ENCODE measurements around the gene NELL1.

DNA sequence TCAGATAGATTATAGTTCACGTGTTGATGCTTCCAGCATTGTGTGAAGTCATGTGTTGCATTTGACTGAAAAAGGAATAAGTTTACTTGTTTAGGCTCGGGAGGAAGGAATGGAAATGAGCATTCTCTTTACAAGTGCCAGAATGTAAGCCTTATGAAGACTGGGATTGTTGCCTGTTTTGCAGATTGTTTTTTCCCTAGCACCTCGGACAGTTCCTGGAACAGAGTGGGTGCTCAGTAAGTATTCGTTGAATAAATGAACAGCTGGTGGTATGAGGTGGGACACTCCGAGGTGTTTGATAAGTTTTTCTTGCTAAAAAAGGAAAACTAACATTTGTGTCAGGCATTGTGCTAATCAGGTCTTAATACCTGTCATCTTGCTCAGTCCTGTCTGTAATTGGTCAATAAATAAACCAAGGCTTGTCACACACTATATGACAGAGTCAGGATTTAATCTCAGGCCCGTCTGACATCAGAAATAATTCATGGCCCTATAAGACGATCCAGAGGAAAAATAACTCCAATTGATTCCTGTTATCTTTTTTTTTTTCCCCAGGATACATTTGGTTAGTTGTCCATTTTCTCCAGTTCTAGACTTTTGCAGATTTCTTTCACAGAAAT, 304.7 kb downstream of the NELL1 start:
- TF ChIP-seq, protein P1, sequence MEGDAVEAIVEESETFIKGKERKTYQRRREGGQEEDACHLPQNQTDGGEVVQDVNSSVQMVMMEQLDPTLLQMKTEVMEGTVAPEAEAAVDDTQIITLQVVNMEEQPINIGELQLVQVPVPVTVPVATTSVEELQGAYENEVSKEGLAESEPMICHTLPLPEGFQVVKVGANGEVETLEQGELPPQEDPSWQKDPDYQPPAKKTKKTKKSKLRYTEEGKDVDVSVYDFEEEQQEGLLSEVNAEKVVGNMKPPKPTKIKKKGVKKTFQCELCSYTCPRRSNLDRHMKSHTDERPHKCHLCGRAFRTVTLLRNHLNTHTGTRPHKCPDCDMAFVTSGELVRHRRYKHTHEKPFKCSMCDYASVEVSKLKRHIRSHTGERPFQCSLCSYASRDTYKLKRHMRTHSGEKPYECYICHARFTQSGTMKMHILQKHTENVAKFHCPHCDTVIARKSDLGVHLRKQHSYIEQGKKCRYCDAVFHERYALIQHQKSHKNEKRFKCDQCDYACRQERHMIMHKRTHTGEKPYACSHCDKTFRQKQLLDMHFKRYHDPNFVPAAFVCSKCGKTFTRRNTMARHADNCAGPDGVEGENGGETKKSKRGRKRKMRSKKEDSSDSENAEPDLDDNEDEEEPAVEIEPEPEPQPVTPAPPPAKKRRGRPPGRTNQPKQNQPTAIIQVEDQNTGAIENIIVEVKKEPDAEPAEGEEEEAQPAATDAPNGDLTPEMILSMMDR (IDR thresholded peaks at IDR 0.05), result no peak
- no peak for TF ChIP-seq POLR2AphosphoS5 (IDR thresholded peaks at IDR 0.05; ENCODE audit: low read depth, low read length)
